HL-60 (cell line): ENCODE data around the gene C11orf54.

Experiments used
- GABPA ChIP-seq: IDR thresholded peaks from 2 replicates; pipeline ENCODE4 v1.6.1; 2012; ENCODE audit warnings: low read depth
- POLR2AphosphoS5 ChIP-seq: IDR thresholded peaks from 2 replicates; pipeline ENCODE4 v1.6.1; 2012; ENCODE audit warnings: low read depth
- SPI1 ChIP-seq: IDR thresholded peaks from 2 replicates; pipeline ENCODE4 v1.6.1; 2012; ENCODE audit warnings: low read depth, mild to moderate bottlenecking, borderline replicate concordance
- TF ChIP-seq, protein P1 (sequence below): IDR thresholded peaks from one replicate; pipeline ENCODE4 v1.5.1; 2011; ENCODE audit warnings: low read length, control low read depth, inconsistent platforms; ENCODE audit not compliant: insufficient read depth
- TF ChIP-seq, protein P2 (sequence below): IDR thresholded peaks from 2 replicates; pipeline ENCODE4 v1.6.1; 2012; ENCODE audit warnings: low read depth; ENCODE audit not compliant: insufficient replicate concordance

DNA sequence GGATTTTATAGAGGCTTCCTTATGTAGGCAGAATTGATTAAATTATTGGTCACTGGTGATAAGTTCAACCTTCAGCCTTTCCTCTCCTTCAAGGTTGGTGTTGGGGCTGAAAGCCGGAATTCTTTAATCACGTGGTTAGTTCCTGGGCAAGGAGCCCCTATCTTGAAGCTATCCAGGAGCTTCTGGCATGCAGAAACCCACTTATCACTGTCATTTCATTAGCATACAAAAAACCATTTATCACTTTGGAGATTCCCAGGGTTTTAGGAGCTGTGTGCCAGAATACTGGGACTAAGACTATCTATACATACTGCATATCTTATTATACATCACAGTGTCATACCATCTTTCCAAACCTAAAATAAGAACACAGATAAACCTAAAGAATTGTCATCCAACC is 24.1 kb downstream of the C11orf54 start:
- TF ChIP-seq, protein P1, sequence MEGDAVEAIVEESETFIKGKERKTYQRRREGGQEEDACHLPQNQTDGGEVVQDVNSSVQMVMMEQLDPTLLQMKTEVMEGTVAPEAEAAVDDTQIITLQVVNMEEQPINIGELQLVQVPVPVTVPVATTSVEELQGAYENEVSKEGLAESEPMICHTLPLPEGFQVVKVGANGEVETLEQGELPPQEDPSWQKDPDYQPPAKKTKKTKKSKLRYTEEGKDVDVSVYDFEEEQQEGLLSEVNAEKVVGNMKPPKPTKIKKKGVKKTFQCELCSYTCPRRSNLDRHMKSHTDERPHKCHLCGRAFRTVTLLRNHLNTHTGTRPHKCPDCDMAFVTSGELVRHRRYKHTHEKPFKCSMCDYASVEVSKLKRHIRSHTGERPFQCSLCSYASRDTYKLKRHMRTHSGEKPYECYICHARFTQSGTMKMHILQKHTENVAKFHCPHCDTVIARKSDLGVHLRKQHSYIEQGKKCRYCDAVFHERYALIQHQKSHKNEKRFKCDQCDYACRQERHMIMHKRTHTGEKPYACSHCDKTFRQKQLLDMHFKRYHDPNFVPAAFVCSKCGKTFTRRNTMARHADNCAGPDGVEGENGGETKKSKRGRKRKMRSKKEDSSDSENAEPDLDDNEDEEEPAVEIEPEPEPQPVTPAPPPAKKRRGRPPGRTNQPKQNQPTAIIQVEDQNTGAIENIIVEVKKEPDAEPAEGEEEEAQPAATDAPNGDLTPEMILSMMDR, result no peak
- TF ChIP-seq, protein P2, sequence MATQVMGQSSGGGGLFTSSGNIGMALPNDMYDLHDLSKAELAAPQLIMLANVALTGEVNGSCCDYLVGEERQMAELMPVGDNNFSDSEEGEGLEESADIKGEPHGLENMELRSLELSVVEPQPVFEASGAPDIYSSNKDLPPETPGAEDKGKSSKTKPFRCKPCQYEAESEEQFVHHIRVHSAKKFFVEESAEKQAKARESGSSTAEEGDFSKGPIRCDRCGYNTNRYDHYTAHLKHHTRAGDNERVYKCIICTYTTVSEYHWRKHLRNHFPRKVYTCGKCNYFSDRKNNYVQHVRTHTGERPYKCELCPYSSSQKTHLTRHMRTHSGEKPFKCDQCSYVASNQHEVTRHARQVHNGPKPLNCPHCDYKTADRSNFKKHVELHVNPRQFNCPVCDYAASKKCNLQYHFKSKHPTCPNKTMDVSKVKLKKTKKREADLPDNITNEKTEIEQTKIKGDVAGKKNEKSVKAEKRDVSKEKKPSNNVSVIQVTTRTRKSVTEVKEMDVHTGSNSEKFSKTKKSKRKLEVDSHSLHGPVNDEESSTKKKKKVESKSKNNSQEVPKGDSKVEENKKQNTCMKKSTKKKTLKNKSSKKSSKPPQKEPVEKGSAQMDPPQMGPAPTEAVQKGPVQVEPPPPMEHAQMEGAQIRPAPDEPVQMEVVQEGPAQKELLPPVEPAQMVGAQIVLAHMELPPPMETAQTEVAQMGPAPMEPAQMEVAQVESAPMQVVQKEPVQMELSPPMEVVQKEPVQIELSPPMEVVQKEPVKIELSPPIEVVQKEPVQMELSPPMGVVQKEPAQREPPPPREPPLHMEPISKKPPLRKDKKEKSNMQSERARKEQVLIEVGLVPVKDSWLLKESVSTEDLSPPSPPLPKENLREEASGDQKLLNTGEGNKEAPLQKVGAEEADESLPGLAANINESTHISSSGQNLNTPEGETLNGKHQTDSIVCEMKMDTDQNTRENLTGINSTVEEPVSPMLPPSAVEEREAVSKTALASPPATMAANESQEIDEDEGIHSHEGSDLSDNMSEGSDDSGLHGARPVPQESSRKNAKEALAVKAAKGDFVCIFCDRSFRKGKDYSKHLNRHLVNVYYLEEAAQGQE, result no peak
- no peak for TF ChIP-seq POLR2AphosphoS5
- no peak for TF ChIP-seq GABPA
- TF ChIP-seq SPI1, result no peak
